ENCODE measurements around the gene FRMD8. TPM values are rescaled to one million over a fixed set of nuclear protein-coding genes. Genes with fewer than 3 reads are reported as not detected.

The FRMD8 gene
- total and polyA plus RNA-seq, 9 of the 15 experiments (the other 6 are each of a cell fraction or from before 2014, with no cell fraction given): 4.5 to 54.5 (median 15.8) TPM

DNA sequence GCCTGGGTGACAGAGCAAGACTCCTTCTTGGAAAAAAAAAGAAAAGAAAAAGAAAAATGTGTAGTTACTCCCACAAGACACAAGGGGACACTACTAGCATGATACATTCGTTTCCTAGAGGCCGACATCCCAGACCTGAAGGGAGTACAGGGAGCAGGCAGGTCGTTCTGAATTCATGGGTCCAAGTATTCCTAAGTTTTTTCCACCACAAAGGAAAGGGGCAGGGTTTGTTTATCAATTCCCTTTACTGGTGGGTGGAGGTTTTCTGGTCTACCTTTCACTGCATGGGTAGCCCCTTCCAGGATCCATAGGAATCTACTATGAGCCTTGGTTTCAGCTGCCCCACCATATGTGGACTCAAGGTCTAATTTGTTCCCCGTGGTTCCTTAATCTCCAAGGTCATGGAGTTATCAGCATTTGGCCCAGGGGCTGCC lies 20.1 kb upstream of the FRMD8 start (continued):
- TF ChIP-seq PHB (CRISPR knock-in tag; IDR thresholded peaks at IDR 0.05) (no peak), LCOR (CRISPR knock-in tag; IDR thresholded peaks at IDR 0.05) (0 out of 2 replicates have a peak, but pooled peaks have one; percentile 41), ZSCAN32 (CRISPR knock-in tag; IDR thresholded peaks at IDR 0.05) (no peak), ZNF408 (CRISPR knock-in tag; IDR thresholded peaks at IDR 0.05; ENCODE audit: low read depth) (no peak), TFAP4 (CRISPR knock-in tag; IDR thresholded peaks at IDR 0.05; ENCODE audit: borderline replicate concordance) (no peak), MYBL2 (IDR thresholded peaks at IDR 0.05; ENCODE audit: low read depth) (no peak), MYBL2 (CRISPR knock-in tag; IDR thresholded peaks at IDR 0.05; ENCODE audit: borderline replicate concordance) (no peak), CC2D1A (IDR thresholded peaks at IDR 0.05) (peak; percentile 84), ARID2 (IDR thresholded peaks at IDR 0.05) (peak; percentile 61; the same call in 1 of the 2 replicates), MCM2 (IDR thresholded peaks at IDR 0.05; ENCODE audit: low read depth) (no peak), PCBP2 (IDR thresholded peaks at IDR 0.05; ENCODE audit: low read depth, low read length, poor library complexity, severe bottlenecking) (no peak), KLF16 (IDR thresholded peaks at IDR 0.05) (peak; percentile 50; the same call in 1 of the 2 replicates), BRD9 (IDR thresholded peaks at IDR 0.05; ENCODE audit: low read depth, partially characterized antibody) (peak; percentile 90), DACH1 (IDR thresholded peaks at IDR 0.05; ENCODE audit: partially characterized antibody) (no peak), ZNF347 (CRISPR knock-in tag; IDR thresholded peaks at IDR 0.05; ENCODE audit: low read depth) (no peak), OTX1 (CRISPR knock-in tag; IDR thresholded peaks at IDR 0.05) (no peak), BDP1 (IDR thresholded peaks at IDR 0.05; ENCODE audit: insufficient read depth, insufficient read length) (no peak), SMC3 (conservative IDR thresholded peaks at IDR 0.05; ENCODE audit: insufficient read depth, low read depth, low read length) (peak; percentile 64), STAT5B (CRISPR knock-in tag; IDR thresholded peaks at IDR 0.05) (no peak), NR2F6 (CRISPR knock-in tag; IDR thresholded peaks at IDR 0.05) (no peak), ESRRA (IDR thresholded peaks at IDR 0.05; ENCODE audit: borderline replicate concordance, low read depth) (peak; percentile 64), NFIC (IDR thresholded peaks at IDR 0.05) (0 out of 2 replicates have a peak, but pooled peaks have one; percentile 13), ZBTB33 (CRISPR knock-in tag; IDR thresholded peaks at IDR 0.05) (no peak), NRF1 (conservative IDR thresholded peaks at IDR 0.05 in 1 of 2, IDR thresholded peaks at IDR 0.05 in 1 of 2) (0 out of 4 replicates have a peak, but pooled peaks of 1 of the 2 experiments have one; percentile 7), MTA3 (IDR thresholded peaks at IDR 0.05; ENCODE audit: borderline replicate concordance) (0 out of 2 replicates have a peak, but pooled peaks have one; percentile 34), ZNF3 (CRISPR knock-in tag; IDR thresholded peaks at IDR 0.05) (no peak)
- TF ChIP-seq, protein P1, sequence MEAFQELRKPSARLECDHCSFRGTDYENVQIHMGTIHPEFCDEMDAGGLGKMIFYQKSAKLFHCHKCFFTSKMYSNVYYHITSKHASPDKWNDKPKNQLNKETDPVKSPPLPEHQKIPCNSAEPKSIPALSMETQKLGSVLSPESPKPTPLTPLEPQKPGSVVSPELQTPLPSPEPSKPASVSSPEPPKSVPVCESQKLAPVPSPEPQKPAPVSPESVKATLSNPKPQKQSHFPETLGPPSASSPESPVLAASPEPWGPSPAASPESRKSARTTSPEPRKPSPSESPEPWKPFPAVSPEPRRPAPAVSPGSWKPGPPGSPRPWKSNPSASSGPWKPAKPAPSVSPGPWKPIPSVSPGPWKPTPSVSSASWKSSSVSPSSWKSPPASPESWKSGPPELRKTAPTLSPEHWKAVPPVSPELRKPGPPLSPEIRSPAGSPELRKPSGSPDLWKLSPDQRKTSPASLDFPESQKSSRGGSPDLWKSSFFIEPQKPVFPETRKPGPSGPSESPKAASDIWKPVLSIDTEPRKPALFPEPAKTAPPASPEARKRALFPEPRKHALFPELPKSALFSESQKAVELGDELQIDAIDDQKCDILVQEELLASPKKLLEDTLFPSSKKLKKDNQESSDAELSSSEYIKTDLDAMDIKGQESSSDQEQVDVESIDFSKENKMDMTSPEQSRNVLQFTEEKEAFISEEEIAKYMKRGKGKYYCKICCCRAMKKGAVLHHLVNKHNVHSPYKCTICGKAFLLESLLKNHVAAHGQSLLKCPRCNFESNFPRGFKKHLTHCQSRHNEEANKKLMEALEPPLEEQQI (IDR thresholded peaks at IDR 0.05): no peak

All from K562 (cell line).